Lower lobe of right lung (tissue), 2 donors: ENCODE data around the gene HCAR2. TPM values are rescaled to one million over a fixed set of nuclear protein-coding genes. Genes with fewer than 3 reads are reported as not detected.

ENCODE experiments used
- ATAC-seq, 2 donors: fragments of 200-7000 bp; cut with Tn5 transposase; one replicate each; pipeline ENCODE4 v1.9.1; 2020 to 2022; ENCODE audit warnings: mild to moderate bottlenecking in 2 of 2, moderate library complexity in 2 of 2
- DNase-seq: peaks from one replicate; pipeline ENCODE4 v3.0.0-alpha.2; 2020
- H3K27ac ChIP-seq: fragments of 200-600 bp; one replicate; pipeline ENCODE4 v1.8.0; 2022
- H3K27me3 ChIP-seq: fragments of 200-600 bp; one replicate; pipeline ENCODE4 v1.8.0; 2022; ENCODE audit warnings: low read depth
- H3K36me3 ChIP-seq: fragments of 200-600 bp; one replicate; pipeline ENCODE4 v1.8.0; 2022; ENCODE audit warnings: mild to moderate bottlenecking
- H3K4me1 ChIP-seq: fragments of 200-600 bp; one replicate; pipeline ENCODE4 v1.8.0; 2022
- H3K4me3 ChIP-seq: fragments of 200-600 bp; one replicate; pipeline ENCODE4 v1.8.0; 2022; ENCODE audit warnings: mild to moderate bottlenecking
- H3K9me3 ChIP-seq: fragments of 200-600 bp; one replicate; pipeline ENCODE4 v1.8.0; 2022
- CTCF ChIP-seq: fragments of 200-600 bp; IDR thresholded peaks from one replicate; pipeline ENCODE4 v1.8.0; 2022; ENCODE audit warnings: antibody characterized with exemption, mild to moderate bottlenecking
- intact Hi-C: fragments of 100-400 bp; cut with DNase I; formaldehyde crosslinking; loops from one replicate; pipeline ENCODE4 v1.11.0; 2022
- total RNA-seq: library from RNA; stranded (reverse); fragmentation: NEBNext Ultra II Directional; extraction: Animal tissue kit (Norgen Biotek cat#: 25700); gene quantifications from one replicate; pipeline ENCODE4 v1.2.1, GENCODE V29; 2021
- donor health status: DM: no; HTN: yes; CAD: no; lungs with severe emphysema.

HCAR2 gene
- total RNA-seq, 1 donor from 2014 or later: 26.2 TPM

DNA sequence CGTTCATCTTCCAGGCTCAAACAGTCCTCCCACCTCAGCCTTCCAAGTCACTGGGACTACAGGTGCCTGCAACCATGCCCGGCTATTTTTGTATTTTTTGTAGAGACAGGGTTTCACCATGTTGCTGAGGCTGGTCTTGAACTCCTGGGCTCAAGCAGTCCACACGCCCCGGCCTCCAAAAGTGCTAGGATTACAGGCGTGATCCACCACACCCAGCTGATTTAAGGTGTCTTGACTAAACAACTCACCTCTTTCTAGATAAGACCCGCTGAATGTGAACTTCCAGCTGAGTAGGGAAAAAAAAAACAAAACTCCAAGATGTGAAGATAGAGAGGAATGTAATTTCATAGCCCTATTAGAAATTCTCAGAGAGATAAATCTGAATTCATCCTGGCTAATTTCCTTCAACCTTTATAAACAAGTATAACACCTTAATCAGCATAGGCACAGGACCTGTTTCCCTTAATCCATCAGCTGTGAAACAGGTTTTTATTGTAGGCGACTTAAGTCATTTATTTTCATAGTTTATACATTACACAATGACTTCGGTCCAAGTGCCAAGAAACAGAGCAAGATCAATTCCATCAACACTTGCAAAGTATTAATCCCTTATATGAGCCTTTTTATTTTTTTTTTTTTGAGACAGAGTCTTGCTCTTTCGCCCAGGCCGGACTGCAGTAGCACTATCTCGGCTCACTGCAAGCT, 51.5 kb downstream of the HCAR2 start:
- intact Hi-C loops: no loop called here
- no peaks in the 10 kb centered on the region for H3K9me3 ChIP-seq
- H3K27ac ChIP-seq: no peak overlapping the region
- ATAC-seq (no peak), DNase-seq (no peak)
- no peaks in the 10 kb centered on the region for H3K4me1 ChIP-seq
- no peak overlapping the region for H3K4me3 ChIP-seq
- TF ChIP-seq CTCF: no peak
- H3K36me3 ChIP-seq: no peaks in the 10 kb centered on the region
- H3K27me3 ChIP-seq: no peaks in the 10 kb centered on the region

Other genes with a start within 250 kb of the HCAR2 start
- 23.5 TPM for gene ZCCHC8, start 202.4 kb downstream of the HCAR2 start, total RNA-seq
- gene RSRC2, start 176.4 kb downstream of the HCAR2 start, total RNA-seq: 59.1 TPM
- gene KNTC1, start 176.1 kb downstream of the HCAR2 start, total RNA-seq: 8.7 TPM
- gene HCAR3, start 13.5 kb upstream of the HCAR2 start, total RNA-seq: 6.9 TPM
- 1.6 TPM for gene HCAR1, start 27.5 kb upstream of the HCAR2 start, total RNA-seq
- gene DENR, start 49.5 kb upstream of the HCAR2 start, total RNA-seq: 30.9 TPM
- gene CCDC62, start 71.2 kb upstream of the HCAR2 start, total RNA-seq: 0.44 TPM
- gene HIP1R, start 132.1 kb upstream of the HCAR2 start, total RNA-seq: 28.2 TPM
- 34.5 TPM for gene VPS37B, start 192.8 kb upstream of the HCAR2 start, total RNA-seq